Stimulated activated CD4-positive, alpha-beta T cell treated with anti-CD3 and anti-CD28 coated beads, Interleukin-15, amount 100 ng/mL, for 48 hours (primary cell): Measurements from ENCODE around the gene PSMB10.

ENCODE experiments used
- DNase-seq, 2 donors: peaks; one replicate each; pipeline ENCODE4 v3.0.0-alpha.2; 2020; ENCODE audit warnings: low read depth in 2 of 2

The PSMB10 gene

GRCh38 chr16:67892375-67892774 lies 44.3 kb downstream of the PSMB10 start:
- no peak for DNase-seq

- no peak for DNase-seq
Measured at GRCh38 chr16:67888331-67888730, 48.3 kb downstream of the PSMB10 start.

- DNase-seq = no peak
Measured at GRCh38 chr16:67886387-67886786, 50.3 kb downstream of the PSMB10 start.

- DNase-seq = no peak
Measured at GRCh38 chr16:67885976-67886375, 50.7 kb downstream of the PSMB10 start.

- DNase-seq = no peak
Measured at GRCh38 chr16:67885545-67885944, 51.1 kb downstream of the PSMB10 start.

GRCh38 chr16:67884684-67885083 lies 52.0 kb downstream of the PSMB10 start, which contains the start of gene NRN1L:
TSS of gene NRN1L (plus strand) at chr16:67884885. CDS start at chr16:67884904, 19 bp downstream.
- DNase-seq = no peak
